Stimulated activated CD4-positive, alpha-beta T cell treated with anti-CD3 and anti-CD28 coated beads, Interleukin-2, amount 100 ng/mL, for 4 hours (primary cell): ENCODE data around the gene KDELR3.

Experiments used
- DNase-seq: peaks from one replicate; pipeline ENCODE4 v3.0.0-alpha.2; 2020; ENCODE audit warnings: low read depth

The KDELR3 gene

DNA sequence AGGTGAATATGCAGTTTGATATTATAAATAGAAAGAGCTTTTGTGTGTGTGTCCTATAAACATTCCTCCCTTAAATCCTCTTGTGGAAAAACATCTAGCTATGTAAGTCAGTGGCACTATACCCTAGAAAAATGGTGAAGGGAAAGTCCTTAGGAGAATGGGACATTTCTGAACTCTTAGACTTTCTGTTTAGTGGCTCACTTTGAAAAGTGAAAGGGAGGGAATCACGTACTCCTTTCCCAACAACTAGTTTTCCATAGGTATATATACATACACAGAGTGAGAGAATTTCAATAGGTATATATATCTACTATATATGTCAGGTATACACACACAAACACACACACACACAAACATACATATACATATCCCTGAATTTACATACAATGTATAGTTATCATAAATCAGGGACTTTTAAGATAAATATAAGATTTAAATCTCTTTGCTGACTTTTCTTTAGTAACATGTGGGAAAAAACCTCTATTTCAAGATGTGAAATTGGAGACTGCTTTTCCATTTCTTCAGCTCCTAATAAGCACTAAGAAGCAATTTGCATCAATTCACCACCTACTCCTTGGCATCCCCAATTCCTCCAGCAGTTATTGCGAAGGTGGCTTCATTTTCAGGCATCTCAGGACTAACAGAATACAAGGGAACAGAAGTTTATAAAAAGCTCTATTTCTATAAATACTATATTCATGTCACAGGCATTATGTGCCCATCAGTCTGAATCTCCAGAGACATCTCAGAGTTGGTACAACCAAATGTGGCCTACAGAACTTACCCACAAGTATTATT, 51.8 kb downstream of the KDELR3 start:
- DNase-seq, result no peak

DNA sequence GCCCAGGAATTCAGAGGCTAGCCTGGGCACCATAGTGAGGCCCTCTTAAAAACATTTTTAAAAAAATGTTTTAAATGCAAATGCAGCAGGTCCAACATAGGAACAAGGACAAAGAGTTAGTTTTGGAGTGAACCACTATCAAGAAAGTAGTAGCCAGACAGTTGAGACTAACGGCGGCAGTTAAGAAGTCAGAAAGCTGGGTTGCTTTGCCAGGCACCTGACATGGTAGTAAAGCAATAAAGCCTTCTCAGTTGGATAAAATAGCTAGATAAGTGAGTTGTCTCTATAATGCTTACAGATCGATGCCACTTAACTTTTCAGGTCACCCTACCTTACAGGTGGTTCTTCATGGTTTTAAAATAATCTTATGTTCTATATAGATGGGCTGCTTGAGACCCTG, 55.1 kb downstream of the KDELR3 start:
- DNase-seq, result no peak

DNA sequence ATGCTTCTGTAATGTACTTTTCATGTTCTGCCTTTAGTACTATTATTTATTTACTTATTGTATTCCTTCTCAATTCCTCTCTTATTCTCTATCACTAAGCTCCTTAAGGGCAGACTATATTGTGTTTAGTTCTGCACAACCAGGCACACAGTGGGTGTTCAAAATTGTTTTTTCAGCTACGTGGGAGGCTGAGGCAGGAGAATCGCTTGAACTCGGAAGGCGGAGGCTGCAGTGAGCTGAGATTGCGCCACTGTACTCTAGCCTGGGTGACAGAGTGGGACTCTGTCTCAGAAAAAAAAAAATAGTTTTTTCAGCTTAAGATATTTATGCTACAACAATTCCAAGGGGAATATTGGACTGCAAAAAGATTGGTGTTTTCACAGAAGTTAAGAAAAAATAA, 55.6 kb downstream of the KDELR3 start:
- DNase-seq, result no peak

DNA sequence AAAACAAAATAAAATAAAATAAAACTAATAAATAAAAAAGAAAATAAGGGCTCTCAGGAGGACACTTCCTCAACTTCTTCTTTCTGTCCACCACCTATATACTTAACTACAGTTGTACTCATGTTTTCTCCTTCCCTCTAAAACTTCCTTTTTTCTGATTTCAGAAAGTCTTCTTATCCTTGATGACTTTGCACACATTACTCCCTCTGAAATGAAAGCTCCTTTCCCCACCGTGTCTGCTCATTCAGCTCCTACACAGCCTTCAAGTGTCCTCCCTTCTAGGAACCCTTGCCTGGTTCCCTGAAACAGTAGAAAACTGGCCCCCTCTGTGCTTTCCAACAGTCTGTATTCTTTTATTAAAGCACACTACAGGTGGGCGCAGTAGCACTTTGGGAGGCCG, 56.5 kb downstream of the KDELR3 start:
- no peak for DNase-seq

DNA sequence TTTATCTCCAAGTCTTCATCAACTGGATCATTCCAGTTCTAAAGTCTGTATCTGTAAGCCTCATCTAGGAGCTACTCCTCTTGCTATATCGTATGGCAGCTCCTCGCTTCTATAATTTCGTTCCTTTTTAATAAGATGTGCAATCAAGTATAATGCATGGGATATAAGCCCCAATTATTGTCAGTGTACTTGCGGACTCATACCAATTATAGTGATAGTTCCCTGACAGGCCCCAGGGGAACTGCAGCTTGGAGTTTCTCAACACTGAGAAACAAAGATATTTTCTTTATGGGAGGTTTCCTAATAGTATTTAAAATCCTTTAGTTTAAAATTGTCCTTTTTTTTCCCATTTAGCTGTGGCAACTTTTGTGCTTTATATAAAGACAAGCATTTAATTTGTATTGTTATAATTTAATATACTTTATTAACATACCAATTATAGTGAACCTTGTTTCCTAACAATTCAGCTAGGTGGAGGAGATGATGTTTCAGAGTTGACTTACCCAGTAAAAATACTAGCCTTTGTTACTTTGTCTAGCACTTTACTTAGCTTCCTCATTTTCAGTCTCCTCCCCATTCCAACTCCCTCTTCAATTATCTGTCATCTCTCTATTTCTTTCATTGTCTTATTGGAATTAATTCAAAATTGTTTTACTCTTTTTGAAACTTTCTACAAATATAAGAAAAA, 63.5 kb downstream of the KDELR3 start:
- DNase-seq, result no peak
